ENCODE measurements around the gene APOC4.
"Not testable (repeated sequence)": the region's sequence is repeated elsewhere in the genome, so short reads cannot be mapped to it uniquely, and the experiment has no call there.

The APOC4 gene

GRCh38 chr19:44942067-44942571 is at the start of gene APOC4:
TSS of gene APOC4 (plus strand) at chr19:44942237. CDS start at chr19:44942278, 41 bp downstream.
- no peak for DNase-seq

GRCh38 chr19:44892932-44893331 is 49.1 kb upstream of the APOC4 start:
- DNase-seq: no peak

GRCh38 chr19:44893332-44894051 is 48.5 kb upstream of the APOC4 start:
- DNase-seq: no peak

- no peak for DNase-seq
These were observed 48.0 kb upstream of the APOC4 start for GRCh38 chr19:44894052-44894400.

GRCh38 chr19:44894946-44895345 is 47.1 kb upstream of the APOC4 start:
- DNase-seq: no peak

GRCh38 chr19:44897835-44898234 is 44.2 kb upstream of the APOC4 start:
- no peak for DNase-seq

- no peak for DNase-seq
These were observed 41.5 kb upstream of the APOC4 start for GRCh38 chr19:44900328-44901244.

- no peak for DNase-seq
These were observed 38.8 kb upstream of the APOC4 start for GRCh38 chr19:44903216-44903601.

- DNase-seq: peak; percentile 53
These were observed 38.2 kb upstream of the APOC4 start for GRCh38 chr19:44903602-44904425.

GRCh38 chr19:44904426-44904994 is 37.5 kb upstream of the APOC4 start:
- DNase-seq: no peak

GRCh38 chr19:44905437-44906160 is 36.4 kb upstream of the APOC4 start, which contains the start of gene APOE:
TSS of gene APOE (plus strand) at chr19:44905796. CDS start at chr19:44906625, 829 bp downstream.
- no peak for DNase-seq

- no peak for DNase-seq
These were observed 34.4 kb upstream of the APOC4 start for GRCh38 chr19:44907613-44908012.

- DNase-seq: no peak
These were observed 33.8 kb upstream of the APOC4 start for GRCh38 chr19:44908074-44908835.

GRCh38 chr19:44908836-44909261 is 33.2 kb upstream of the APOC4 start:
- DNase-seq: no peak

- no peak for DNase-seq
These were observed 32.3 kb upstream of the APOC4 start for GRCh38 chr19:44909775-44910174.

GRCh38 chr19:44911896-44912295 is 30.1 kb upstream of the APOC4 start:
- DNase-seq: not testable (repeated sequence)

GRCh38 chr19:44912854-44913253 is 29.2 kb upstream of the APOC4 start:
- DNase-seq: no peak

- not testable (repeated sequence) for DNase-seq
These were observed 28.3 kb upstream of the APOC4 start for GRCh38 chr19:44913512-44914432.

GRCh38 chr19:44914433-44915206 is 27.4 kb upstream of the APOC4 start, which contains the start of gene APOC1:
TSS of gene APOC1 (plus strand) at chr19:44914608. CDS start at chr19:44914892, 284 bp downstream.
- peak; percentile 56 for DNase-seq
